ENCODE data around the gene JPT2. TPM values are rescaled to one million over a fixed set of nuclear protein-coding genes. Genes with fewer than 3 reads are reported as not detected.

Gene JPT2
- total and polyA plus RNA-seq, 2 experiments from 2014 or later, result 43.8 to 139 TPM

DNA sequence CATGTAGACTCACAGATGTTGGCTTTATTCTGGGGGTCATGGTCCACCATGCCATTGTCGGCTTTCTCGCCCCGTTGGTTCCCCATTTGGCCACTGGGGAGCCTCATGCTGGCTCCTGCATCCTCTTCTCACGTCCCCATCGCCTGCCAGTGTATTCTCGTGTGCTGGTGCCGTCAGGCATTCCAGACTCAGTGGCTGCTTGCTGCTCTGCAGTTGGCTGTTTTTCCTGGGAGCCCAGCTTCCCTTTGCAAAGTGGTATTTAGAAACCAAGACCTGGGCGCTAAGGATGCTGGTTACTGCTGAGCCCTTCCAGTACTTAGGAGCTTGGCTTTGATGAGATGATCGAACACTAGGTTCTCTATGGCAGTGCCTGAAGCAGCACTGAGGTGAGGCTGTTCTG, 46.8 kb upstream of the JPT2 start (continued):
- TF ChIP-seq, protein P1, sequence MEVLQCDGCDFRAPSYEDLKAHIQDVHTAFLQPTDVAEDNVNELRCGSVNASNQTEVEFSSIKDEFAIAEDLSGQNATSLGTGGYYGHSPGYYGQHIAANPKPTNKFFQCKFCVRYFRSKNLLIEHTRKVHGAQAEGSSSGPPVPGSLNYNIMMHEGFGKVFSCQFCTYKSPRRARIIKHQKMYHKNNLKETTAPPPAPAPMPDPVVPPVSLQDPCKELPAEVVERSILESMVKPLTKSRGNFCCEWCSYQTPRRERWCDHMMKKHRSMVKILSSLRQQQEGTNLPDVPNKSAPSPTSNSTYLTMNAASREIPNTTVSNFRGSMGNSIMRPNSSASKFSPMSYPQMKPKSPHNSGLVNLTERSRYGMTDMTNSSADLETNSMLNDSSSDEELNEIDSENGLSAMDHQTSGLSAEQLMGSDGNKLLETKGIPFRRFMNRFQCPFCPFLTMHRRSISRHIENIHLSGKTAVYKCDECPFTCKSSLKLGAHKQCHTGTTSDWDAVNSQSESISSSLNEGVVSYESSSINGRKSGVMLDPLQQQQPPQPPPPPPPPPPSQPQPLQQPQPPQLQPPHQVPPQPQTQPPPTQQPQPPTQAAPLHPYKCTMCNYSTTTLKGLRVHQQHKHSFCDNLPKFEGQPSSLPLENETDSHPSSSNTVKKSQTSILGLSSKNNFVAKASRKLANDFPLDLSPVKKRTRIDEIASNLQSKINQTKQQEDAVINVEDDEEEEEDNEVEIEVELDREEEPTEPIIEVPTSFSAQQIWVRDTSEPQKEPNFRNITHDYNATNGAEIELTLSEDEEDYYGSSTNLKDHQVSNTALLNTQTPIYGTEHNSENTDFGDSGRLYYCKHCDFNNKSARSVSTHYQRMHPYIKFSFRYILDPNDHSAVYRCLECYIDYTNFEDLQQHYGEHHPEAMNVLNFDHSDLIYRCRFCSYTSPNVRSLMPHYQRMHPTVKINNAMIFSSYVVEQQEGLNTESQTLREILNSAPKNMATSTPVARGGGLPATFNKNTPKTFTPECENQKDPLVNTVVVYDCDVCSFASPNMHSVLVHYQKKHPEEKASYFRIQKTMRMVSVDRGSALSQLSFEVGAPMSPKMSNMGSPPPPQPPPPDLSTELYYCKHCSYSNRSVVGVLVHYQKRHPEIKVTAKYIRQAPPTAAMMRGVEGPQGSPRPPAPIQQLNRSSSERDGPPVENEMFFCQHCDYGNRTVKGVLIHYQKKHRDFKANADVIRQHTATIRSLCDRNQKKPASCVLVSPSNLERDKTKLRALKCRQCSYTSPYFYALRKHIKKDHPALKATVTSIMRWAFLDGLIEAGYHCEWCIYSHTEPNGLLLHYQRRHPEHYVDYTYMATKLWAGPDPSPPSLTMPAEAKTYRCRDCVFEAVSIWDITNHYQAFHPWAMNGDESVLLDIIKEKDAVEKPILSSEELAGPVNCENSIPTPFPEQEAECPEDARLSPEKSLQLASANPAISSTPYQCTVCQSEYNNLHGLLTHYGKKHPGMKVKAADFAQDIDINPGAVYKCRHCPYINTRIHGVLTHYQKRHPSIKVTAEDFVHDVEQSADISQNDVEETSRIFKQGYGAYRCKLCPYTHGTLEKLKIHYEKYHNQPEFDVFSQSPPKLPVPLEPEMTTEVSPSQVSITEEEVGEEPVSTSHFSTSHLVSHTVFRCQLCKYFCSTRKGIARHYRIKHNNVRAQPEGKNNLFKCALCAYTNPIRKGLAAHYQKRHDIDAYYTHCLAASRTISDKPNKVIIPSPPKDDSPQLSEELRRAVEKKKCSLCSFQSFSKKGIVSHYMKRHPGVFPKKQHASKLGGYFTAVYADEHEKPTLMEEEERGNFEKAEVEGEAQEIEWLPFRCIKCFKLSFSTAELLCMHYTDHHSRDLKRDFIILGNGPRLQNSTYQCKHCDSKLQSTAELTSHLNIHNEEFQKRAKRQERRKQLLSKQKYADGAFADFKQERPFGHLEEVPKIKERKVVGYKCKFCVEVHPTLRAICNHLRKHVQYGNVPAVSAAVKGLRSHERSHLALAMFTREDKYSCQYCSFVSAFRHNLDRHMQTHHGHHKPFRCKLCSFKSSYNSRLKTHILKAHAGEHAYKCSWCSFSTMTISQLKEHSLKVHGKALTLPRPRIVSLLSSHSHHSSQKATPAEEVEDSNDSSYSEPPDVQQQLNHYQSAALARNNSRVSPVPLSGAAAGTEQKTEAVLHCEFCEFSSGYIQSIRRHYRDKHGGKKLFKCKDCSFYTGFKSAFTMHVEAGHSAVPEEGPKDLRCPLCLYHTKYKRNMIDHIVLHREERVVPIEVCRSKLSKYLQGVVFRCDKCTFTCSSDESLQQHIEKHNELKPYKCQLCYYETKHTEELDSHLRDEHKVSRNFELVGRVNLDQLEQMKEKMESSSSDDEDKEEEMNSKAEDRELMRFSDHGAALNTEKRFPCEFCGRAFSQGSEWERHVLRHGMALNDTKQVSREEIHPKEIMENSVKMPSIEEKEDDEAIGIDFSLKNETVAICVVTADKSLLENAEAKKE (CRISPR knock-in tag; IDR thresholded peaks at IDR 0.05), result no peak
- TF ChIP-seq, protein P2, sequence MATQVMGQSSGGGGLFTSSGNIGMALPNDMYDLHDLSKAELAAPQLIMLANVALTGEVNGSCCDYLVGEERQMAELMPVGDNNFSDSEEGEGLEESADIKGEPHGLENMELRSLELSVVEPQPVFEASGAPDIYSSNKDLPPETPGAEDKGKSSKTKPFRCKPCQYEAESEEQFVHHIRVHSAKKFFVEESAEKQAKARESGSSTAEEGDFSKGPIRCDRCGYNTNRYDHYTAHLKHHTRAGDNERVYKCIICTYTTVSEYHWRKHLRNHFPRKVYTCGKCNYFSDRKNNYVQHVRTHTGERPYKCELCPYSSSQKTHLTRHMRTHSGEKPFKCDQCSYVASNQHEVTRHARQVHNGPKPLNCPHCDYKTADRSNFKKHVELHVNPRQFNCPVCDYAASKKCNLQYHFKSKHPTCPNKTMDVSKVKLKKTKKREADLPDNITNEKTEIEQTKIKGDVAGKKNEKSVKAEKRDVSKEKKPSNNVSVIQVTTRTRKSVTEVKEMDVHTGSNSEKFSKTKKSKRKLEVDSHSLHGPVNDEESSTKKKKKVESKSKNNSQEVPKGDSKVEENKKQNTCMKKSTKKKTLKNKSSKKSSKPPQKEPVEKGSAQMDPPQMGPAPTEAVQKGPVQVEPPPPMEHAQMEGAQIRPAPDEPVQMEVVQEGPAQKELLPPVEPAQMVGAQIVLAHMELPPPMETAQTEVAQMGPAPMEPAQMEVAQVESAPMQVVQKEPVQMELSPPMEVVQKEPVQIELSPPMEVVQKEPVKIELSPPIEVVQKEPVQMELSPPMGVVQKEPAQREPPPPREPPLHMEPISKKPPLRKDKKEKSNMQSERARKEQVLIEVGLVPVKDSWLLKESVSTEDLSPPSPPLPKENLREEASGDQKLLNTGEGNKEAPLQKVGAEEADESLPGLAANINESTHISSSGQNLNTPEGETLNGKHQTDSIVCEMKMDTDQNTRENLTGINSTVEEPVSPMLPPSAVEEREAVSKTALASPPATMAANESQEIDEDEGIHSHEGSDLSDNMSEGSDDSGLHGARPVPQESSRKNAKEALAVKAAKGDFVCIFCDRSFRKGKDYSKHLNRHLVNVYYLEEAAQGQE (IDR thresholded peaks at IDR 0.05; ENCODE audit: unreplicated experiment), result no peak
- TF ChIP-seq POLR2AphosphoS5 (IDR thresholded peaks at IDR 0.05; ENCODE audit: low read depth), result no peak
- no peak for TF ChIP-seq ZNF114 (CRISPR knock-in tag; IDR thresholded peaks at IDR 0.05)
- no peak for TF ChIP-seq JUNB (IDR thresholded peaks at IDR 0.05; ENCODE audit: unreplicated experiment)
